HUES64 (cell line): ENCODE measurements around the gene CPEB2.

ENCODE experiments used
- H3K27ac ChIP-seq: 2 replicates; pipeline ENCODE4 v1.7.0; 2013; ENCODE audit warnings: low read depth, low read length, inconsistent platforms
- H3K27me3 ChIP-seq: 2 replicates; pipeline ENCODE4 v1.6.1; 2013; ENCODE audit warnings: mild to moderate bottlenecking, low read length; ENCODE audit not compliant: insufficient read depth
- H3K36me3 ChIP-seq: 2 replicates; pipeline ENCODE4 v1.6.1; 2013; ENCODE audit warnings: mild to moderate bottlenecking, low read length; ENCODE audit not compliant: insufficient read depth
- H3K4me1 ChIP-seq: 2 replicates; pipeline ENCODE4 v1.6.1; 2013; ENCODE audit warnings: mild to moderate bottlenecking, low read length, moderate library complexity; ENCODE audit not compliant: insufficient read depth
- H3K4me3 ChIP-seq: 2 replicates; pipeline ENCODE4 v1.5.1; 2013; ENCODE audit warnings: mild to moderate bottlenecking, low read length, moderate library complexity
- H3K9ac ChIP-seq: 2 replicates; pipeline ENCODE4 v1.6.1; 2013; ENCODE audit warnings: mild to moderate bottlenecking, low read depth, low read length
- H3K9me3 ChIP-seq: 2 replicates; pipeline ENCODE4 v1.6.1; 2013; ENCODE audit warnings: low read depth, low read length; ENCODE audit not compliant: insufficient read depth
- WGBS: fragments of 150-250, 120-280 bp; methylation state at CpG from one replicate; pipeline ENCODE4 v1.1.7; 2013; ENCODE audit warnings: missing lambda C conversion rate; 5-methylcytosine and 5-hydroxymethylcytosine counted together

CPEB2 gene

DNA sequence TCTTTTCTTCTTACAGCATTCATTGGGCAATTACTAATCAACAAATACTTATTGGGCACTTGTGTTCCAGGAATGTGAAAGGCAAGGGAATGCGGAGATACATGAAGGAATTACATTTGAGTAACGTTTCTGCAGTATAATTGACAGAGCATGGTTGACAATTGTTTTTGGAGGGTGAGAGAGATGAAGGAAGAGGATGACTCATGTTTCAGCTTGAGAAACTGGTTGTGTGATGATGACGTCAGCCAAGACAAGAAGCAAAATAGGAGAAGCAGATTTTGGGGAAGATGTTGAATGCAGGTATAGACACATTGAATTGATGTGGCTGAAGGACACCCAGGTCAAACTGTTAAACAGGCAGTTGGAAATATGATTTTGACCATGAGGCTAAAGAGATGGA is 8.0 kb upstream of the CPEB2 start:
- Histone ChIP-seq H3K4me3 (no peak overlapping the region), H3K27me3 (no peaks in the 10 kb centered on the region), H3K9ac (no peak overlapping the region), H3K36me3 (no peaks in the 10 kb centered on the region), H3K9me3 (no peaks in the 10 kb centered on the region), H3K27ac (no peak overlapping the region), H3K4me1 (no peaks in the 10 kb centered on the region)
- WGBS = 73% methylated on average over 3 of the region's 3 CpGs

DNA sequence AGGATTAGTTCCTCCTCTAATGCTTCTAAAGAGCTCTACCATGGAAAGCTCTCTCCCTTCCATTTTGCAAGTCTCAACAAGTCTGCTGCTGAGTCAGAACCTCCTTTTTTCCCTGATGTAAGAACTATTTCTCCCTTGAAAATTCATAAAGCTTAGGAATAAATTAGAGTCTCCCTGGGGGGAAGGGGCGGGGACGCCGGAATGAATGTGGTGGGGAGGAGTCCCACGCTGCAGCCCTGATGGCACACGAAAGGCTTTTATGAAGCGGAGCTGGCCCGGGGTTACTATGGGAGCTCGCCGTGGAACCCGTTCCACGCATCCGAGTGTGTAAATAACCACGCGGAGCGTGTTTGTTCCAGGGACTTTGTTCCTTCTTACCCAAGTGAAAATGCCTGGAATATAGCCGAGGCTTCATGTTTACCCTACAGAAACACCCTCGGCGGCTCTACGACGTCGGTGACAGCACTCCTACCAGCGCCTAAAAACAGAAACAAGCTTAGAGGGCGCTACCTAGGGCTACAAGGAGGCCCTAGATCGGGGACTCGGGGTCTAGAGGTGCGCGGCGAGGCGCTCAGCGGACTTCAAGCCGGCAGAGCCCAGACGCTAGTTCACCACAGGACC is 923 bp upstream of the CPEB2 start:
- H3K4me1 ChIP-seq = peaks cover 17% of the 10 kb centered on the region
- peaks cover 27% of the 10 kb centered on the region for H3K27me3 ChIP-seq
- under 1% methylated on average over 32 of the region's 32 CpGs for WGBS
- peak overlapping the region; percentile 78 for H3K4me3 ChIP-seq
- H3K9me3 ChIP-seq = no peaks in the 10 kb centered on the region
- H3K9ac ChIP-seq = peak overlapping the region; percentile 48
- no peaks in the 10 kb centered on the region for H3K36me3 ChIP-seq
- H3K27ac ChIP-seq = peak overlapping the region; percentile 76; the same call in 1 of the 2 replicates

DNA sequence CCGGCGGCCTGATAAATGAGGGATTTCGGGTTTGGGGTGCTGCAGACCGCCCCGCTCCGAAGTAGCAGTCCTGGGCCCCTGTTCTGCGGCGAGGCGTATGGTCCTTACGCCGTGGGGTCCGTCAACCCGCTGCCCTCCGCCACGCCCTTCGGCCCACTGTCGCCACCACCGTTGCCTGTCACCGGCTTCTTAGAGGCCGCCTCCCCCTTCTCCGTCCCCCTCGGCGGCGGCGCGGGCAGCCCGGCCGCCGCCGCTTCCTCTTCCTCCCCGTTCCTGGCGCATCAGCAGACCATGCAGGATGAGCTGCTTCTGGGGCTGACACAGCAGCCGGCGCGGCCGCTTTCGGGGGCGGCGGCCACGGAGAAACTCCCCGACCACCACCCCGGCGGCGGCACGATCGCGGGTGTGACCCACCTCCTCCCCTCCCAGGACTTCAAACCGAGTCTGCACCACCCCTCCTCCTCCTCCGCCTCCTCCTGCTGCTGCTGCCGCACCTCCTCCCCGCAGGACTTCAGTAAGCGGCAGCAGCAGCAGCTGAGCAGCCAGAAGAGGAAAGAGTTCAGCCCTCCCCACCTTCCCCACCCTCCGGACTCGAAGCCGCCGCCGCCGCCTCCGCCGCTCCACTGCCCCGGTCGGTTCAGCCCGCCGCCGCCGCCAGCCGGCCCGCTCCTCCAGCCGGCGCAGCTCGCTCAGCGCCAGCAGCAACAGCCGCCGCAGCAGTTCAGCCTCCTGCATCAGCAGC is 549 bp downstream of the CPEB2 start:
- Histone ChIP-seq H3K27me3 (peaks cover 36% of the 10 kb centered on the region), H3K27ac (peak overlapping the region; percentile 76; the same call in 1 of the 2 replicates), H3K4me3 (peak overlapping the region; percentile 78), H3K9me3 (no peaks in the 10 kb centered on the region), H3K4me1 (peaks cover 30% of the 10 kb centered on the region), H3K36me3 (no peaks in the 10 kb centered on the region), H3K9ac (peak overlapping the region; percentile 48)
- WGBS = under 1% methylated on average over 74 of the region's 74 CpGs

DNA sequence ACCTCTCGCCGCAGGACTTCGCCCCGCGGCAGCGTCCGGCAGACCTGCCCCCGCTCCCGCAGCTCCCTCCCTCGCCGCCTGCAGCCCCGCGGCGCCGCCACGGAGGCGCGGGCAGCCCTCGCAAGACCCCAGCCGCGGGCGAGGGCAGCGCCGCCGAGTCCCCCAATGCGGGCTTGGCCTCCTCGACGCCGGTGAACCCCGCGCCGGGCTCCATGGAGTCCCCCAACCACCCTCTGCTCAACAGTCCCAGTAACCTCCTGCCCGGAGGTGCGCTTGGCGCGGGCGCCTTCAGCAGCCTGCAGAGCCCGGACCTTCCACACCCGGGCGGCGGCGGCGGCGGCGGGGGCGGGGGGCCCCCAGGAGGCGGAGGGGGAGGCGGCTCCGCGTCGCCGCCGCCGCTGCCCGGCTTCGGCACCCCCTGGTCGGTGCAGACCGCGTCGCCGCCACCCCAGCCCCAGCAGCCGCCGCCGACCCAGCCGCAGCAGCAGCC is 1.2 kb downstream of the CPEB2 start:
- no peak overlapping the region for H3K9ac ChIP-seq
- peak overlapping the region; percentile 78 for H3K4me3 ChIP-seq
- no peak overlapping the region for H3K27ac ChIP-seq
- H3K4me1 ChIP-seq = peaks cover 31% of the 10 kb centered on the region
- H3K9me3 ChIP-seq = no peaks in the 10 kb centered on the region
- H3K36me3 ChIP-seq = no peaks in the 10 kb centered on the region
- WGBS = under 1% methylated on average over 65 of the region's 65 CpGs
- H3K27me3 ChIP-seq = peaks cover 36% of the 10 kb centered on the region

DNA sequence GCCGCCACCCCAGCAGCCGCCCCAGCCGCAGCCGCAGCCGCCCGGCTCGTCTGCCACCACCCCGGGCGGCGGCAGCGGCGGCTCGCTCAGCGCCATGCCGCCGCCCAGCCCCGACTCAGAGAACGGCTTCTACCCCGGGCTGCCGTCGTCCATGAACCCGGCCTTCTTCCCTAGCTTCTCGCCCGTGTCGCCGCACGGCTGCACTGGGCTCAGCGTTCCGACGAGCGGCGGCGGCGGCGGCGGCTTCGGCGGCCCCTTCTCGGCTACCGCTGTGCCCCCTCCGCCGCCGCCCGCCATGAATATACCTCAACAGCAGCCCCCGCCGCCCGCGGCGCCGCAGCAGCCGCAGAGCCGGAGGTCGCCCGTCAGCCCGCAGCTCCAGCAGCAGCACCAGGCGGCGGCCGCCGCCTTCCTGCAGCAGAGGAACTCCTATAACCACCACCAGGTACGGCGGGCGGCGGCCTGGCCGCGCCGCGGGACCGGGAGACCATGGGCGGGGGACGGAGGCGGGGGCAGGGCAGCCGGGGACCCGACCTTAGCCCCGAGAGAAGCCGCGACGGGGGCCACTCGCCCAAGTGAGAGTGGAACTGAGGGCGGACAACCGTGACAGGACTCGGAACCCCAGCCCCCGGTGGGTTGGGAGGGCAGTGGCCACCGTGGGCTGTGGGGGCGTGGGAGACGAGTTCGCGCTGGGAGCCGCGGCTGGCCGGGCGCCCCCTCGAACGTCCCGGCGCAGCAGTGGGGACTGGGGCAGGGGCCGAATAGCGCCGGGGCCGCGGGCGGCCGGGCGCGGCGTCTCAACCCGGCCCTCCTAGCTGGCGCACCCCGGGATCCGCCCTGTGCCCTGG is 1.8 kb downstream of the CPEB2 start:
- Histone ChIP-seq H3K4me3 (peak overlapping the region; percentile 78), H3K9ac (peak overlapping the region; percentile 7), H3K27ac (no peak overlapping the region), H3K27me3 (peaks cover 36% of the 10 kb centered on the region), H3K36me3 (no peaks in the 10 kb centered on the region), H3K4me1 (peaks cover 37% of the 10 kb centered on the region), H3K9me3 (no peaks in the 10 kb centered on the region)
- under 1% methylated on average over 109 of the region's 109 CpGs for WGBS

DNA sequence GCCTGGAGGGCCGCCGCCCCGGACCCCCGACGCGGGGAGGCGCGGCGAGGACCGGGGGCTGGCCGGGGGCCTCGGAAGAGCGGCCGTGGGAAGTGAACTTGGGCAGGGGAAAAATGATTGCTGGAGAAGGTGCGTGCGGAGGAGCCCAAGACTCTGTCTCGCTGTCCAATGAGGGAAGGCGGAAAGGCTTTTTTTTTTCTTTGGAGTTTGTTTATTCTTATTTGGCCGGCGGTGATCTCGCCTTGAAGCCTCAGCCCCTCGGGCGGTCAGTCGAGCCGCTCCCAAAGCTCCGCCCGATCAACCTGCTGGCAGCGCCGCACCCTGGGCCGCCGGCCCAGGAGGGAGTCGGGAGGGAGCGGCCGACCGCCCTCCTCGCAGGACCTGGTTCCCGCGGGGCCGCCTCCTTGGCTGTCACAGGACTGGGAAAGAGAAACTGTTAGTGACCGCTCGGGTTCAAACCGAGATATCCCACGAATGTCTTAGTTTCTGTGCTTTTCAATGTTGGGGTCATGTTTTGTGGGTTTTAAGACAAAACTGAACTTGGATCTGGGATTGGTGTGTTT is 2.5 kb downstream of the CPEB2 start:
- H3K4me1 ChIP-seq = peaks cover 45% of the 10 kb centered on the region
- H3K36me3 ChIP-seq = no peaks in the 10 kb centered on the region
- peaks cover 36% of the 10 kb centered on the region for H3K27me3 ChIP-seq
- peak overlapping the region; percentile 78 for H3K4me3 ChIP-seq
- under 1% methylated on average over 43 of the region's 43 CpGs for WGBS
- H3K9ac ChIP-seq = peak overlapping the region; percentile 7
- no peak overlapping the region for H3K27ac ChIP-seq
- no peaks in the 10 kb centered on the region for H3K9me3 ChIP-seq

DNA sequence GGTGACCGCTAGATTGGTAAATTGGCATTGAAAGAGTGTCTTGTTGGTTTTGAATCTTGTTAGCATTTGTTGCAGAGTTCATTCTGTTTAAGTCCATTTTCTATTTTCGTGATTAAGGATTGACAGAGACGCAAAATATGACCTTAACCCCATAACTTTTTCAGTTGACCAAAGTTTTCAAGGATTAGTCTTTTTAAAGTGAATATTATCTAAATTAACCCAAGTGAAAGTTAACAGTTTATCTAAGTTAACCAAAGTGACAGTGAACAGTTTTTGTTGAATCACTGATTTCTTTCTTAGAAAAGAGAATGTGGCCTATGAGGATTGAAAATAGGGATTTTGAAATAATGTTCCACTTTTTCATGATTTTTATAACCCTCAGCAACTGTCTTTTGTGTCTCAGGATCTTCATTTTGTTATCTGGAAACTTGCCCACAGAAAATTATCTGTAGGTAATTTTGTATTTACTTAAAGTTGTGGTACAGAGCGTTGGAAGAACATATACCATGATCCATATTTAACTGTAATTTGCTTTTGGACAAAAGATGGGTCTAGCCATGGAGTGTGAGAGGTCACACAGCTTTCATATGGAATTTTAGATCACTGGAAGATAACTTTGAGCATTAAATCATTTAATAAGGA is 3.3 kb downstream of the CPEB2 start:
- H3K9ac ChIP-seq = no peak overlapping the region

DNA sequence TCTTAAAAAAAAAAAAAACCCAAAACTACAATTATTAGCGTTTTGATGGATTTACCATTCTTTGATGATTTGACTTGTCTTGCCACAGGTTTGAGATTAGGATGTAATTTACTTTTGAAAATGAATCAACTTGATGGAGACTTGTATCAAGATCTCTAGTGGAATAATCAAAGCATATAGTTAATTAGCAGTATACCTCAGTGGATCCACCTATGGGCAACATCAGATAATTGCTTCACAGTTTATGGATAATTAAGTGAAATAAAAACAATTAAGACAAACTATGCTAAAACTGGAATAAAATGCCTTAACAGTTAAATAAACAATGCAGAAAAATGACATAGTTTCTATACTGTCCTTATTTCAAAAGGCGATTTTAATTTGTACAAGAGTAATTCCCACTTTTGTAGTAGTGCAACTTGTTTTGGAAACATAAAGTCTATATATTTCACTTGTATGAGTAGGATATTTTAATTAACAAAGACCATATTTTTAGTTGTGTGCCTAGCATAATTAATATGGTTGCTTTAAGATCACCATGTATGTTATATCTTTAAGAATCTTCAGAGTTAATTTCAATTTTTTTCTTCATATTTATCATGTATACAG is 4.2 kb downstream of the CPEB2 start:
- H3K27me3 ChIP-seq = peaks cover 34% of the 10 kb centered on the region
- H3K9me3 ChIP-seq = no peaks in the 10 kb centered on the region
- H3K4me3 ChIP-seq = 0 out of 2 replicates have a peak overlapping the region, but pooled peaks have one; percentile 5
- WGBS = 63% methylated on average over 1 of the region's 2 CpGs
- H3K4me1 ChIP-seq = peaks cover 45% of the 10 kb centered on the region
- no peak overlapping the region for H3K9ac ChIP-seq
- H3K36me3 ChIP-seq = peaks cover 1% of the 10 kb centered on the region; the same call in 1 of the 2 replicates
- H3K27ac ChIP-seq = no peak overlapping the region

More for the DNA sequence above, 3.3 kb downstream of the CPEB2 start:
- no peaks in the 10 kb centered on the region for H3K9me3 ChIP-seq
- H3K36me3 ChIP-seq = no peaks in the 10 kb centered on the region
- peaks cover 51% of the 10 kb centered on the region for H3K4me1 ChIP-seq
- H3K27me3 ChIP-seq = peaks cover 36% of the 10 kb centered on the region
- H3K27ac ChIP-seq = no peak overlapping the region
- WGBS = 38% methylated on average over 4 of the region's 4 CpGs
- H3K4me3 ChIP-seq = peak overlapping the region; percentile 78

DNA sequence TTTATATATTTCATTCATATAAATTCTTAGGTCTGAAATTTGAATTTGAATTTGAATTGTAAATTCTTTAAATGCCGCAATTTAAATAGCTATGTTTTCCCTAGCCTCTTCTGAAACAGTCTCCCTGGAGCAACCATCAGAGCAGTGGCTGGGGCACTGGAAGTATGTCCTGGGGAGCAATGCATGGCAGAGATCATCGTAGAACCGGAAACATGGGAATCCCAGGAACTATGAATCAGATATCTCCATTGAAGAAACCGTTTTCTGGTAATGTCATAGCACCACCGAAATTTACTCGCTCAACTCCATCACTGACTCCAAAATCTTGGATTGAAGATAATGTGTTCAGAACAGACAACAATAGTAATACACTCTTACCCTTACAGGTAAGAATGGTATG is 4.9 kb downstream of the CPEB2 start:
- Histone ChIP-seq H3K4me1 (peaks cover 45% of the 10 kb centered on the region), H3K27me3 (peaks cover 34% of the 10 kb centered on the region), H3K36me3 (peaks cover 4% of the 10 kb centered on the region; the same call in 1 of the 2 replicates), H3K4me3 (peak overlapping the region; percentile 25; the same call in 1 of the 2 replicates), H3K9ac (no peak overlapping the region), H3K9me3 (no peaks in the 10 kb centered on the region), H3K27ac (no peak overlapping the region)
- WGBS = 74% methylated on average over 6 of the region's 6 CpGs

DNA sequence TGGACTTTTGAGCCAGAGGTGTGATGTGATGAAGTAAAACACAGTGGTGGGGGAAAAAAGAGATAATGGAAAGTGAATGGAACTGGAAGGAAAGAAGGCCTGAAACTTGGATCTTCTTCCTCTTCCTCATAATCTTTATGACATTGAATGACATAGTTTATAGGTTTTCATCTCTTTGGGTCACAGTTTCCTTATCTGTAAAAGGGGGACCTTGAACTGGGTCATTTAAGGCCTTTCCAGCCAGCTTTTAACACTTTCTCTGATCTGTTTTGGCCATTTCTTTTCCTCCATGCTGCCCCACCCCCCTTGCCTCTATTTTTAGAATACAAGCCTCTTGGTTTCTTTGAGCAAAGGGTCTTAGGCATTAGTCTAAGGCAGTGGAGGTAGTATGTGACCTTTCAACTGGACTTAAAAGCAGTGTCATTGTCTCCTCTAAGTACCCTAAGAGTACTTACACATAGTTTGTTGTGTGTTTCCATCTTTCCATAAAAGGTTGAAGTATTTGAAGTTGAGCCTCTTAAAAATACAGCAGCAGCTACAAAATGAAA is 7.8 kb downstream of the CPEB2 start:
- peaks cover 4% of the 10 kb centered on the region; the same call in 1 of the 2 replicates for H3K36me3 ChIP-seq
- H3K4me1 ChIP-seq = peaks cover 45% of the 10 kb centered on the region
- no peak overlapping the region for H3K4me3 ChIP-seq
- no peaks in the 10 kb centered on the region for H3K9me3 ChIP-seq
- H3K27me3 ChIP-seq = peaks cover 22% of the 10 kb centered on the region
- H3K9ac ChIP-seq = no peak overlapping the region
- no peak overlapping the region for H3K27ac ChIP-seq
